ENCODE measurements around the gene MRPS34. TPM values are rescaled to one million over a fixed set of nuclear protein-coding genes. Genes with fewer than 3 reads are reported as not detected.
A peak's percentile ranks its signal among the peaks of the same experiment; 100 is the strongest.

Gene MRPS34
- total and polyA plus RNA-seq, 9 of the 15 experiments (the other 6 are each of a cell fraction or from before 2014, with no cell fraction given) = 5.2 to 334 (median 92.8) TPM

DNA sequence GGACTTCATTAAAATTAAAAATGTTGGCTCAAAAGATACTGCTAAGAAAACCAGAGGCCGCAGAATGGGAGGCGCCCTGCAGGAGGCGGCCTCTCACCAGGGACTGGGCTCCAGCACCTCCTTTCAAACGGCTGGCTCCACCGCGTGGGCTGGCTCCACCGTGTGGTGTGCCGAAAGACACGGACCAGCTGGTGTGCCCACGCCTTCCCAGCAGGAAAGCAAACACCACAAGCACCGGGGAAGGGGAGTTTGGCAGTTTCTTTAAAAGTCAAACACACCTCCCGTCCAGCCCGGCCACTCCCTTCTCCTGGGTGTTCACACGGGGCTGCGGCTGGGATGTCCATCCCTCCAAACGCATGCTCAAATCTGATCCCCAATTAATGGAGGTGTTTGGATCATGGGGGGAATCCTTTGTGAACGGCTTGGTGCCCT lies 39.8 kb upstream of the MRPS34 start (continued):
- TF ChIP-seq, protein P1, sequence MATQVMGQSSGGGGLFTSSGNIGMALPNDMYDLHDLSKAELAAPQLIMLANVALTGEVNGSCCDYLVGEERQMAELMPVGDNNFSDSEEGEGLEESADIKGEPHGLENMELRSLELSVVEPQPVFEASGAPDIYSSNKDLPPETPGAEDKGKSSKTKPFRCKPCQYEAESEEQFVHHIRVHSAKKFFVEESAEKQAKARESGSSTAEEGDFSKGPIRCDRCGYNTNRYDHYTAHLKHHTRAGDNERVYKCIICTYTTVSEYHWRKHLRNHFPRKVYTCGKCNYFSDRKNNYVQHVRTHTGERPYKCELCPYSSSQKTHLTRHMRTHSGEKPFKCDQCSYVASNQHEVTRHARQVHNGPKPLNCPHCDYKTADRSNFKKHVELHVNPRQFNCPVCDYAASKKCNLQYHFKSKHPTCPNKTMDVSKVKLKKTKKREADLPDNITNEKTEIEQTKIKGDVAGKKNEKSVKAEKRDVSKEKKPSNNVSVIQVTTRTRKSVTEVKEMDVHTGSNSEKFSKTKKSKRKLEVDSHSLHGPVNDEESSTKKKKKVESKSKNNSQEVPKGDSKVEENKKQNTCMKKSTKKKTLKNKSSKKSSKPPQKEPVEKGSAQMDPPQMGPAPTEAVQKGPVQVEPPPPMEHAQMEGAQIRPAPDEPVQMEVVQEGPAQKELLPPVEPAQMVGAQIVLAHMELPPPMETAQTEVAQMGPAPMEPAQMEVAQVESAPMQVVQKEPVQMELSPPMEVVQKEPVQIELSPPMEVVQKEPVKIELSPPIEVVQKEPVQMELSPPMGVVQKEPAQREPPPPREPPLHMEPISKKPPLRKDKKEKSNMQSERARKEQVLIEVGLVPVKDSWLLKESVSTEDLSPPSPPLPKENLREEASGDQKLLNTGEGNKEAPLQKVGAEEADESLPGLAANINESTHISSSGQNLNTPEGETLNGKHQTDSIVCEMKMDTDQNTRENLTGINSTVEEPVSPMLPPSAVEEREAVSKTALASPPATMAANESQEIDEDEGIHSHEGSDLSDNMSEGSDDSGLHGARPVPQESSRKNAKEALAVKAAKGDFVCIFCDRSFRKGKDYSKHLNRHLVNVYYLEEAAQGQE (IDR thresholded peaks at IDR 0.05; ENCODE audit: borderline replicate concordance) = peak; percentile 77
- TF ChIP-seq, protein P1 (CRISPR knock-in tag; IDR thresholded peaks at IDR 0.05; ENCODE audit: low read depth) = no peak
- TF ChIP-seq PRPF4 (IDR thresholded peaks at IDR 0.05; ENCODE audit: insufficient read depth, low read depth, low read length, poor library complexity, severe bottlenecking) = no peak
- peak; percentile 38; the same call in 1 of the 2 replicates for TF ChIP-seq MYNN (IDR thresholded peaks at IDR 0.05)
- no peak for TF ChIP-seq MYNN (CRISPR knock-in tag; IDR thresholded peaks at IDR 0.05)
- TF ChIP-seq SRF (CRISPR knock-in tag; IDR thresholded peaks at IDR 0.05) = no peak
- no peak for TF ChIP-seq TCF15 (CRISPR knock-in tag; IDR thresholded peaks at IDR 0.05)
- peak; percentile 30 for TF ChIP-seq MEIS2 (IDR thresholded peaks at IDR 0.05; ENCODE audit: partially characterized antibody)
- no peak for TF ChIP-seq SP1 (CRISPR knock-in tag; IDR thresholded peaks at IDR 0.05)
- 0 out of 2 replicates have a peak, but pooled peaks have one; percentile 31 for TF ChIP-seq ZNF592 (IDR thresholded peaks at IDR 0.05)
- TF ChIP-seq, protein P2, sequence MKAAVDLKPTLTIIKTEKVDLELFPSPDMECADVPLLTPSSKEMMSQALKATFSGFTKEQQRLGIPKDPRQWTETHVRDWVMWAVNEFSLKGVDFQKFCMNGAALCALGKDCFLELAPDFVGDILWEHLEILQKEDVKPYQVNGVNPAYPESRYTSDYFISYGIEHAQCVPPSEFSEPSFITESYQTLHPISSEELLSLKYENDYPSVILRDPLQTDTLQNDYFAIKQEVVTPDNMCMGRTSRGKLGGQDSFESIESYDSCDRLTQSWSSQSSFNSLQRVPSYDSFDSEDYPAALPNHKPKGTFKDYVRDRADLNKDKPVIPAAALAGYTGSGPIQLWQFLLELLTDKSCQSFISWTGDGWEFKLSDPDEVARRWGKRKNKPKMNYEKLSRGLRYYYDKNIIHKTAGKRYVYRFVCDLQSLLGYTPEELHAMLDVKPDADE (conservative IDR thresholded peaks at IDR 0.05; ENCODE audit: control insufficient read depth, low read depth, low read length) = peak; percentile 46; the same call in 1 of the 2 replicates
